Prostate gland (tissue), 2 donors: ENCODE results near the gene ZNF532.

Source experiments
- CTCF ChIP-seq, 4 experiments: fragments of 200-600 bp in 2 of 4; fragments of 450-650 bp in 2 of 4; sonication (generic) in 2 of 4; IDR thresholded peaks; 1 replicate in 3 of 4; 2 replicates in 1 of 4; pipeline ENCODE4 v1.5.1; 2016 to 2019; ENCODE audit warnings: antibody characterized with exemption in 4 of 4, mild to moderate bottlenecking in 2 of 4, moderate library complexity in 2 of 4
- POLR2A ChIP-seq: fragments of 450-650 bp; IDR thresholded peaks from one replicate; pipeline ENCODE4 v1.6.1; 2016; ENCODE audit warnings: antibody characterized with exemption, mild to moderate bottlenecking
- POLR2AphosphoS5 ChIP-seq: sonication (generic); formaldehyde crosslinking; IDR thresholded peaks from one replicate; pipeline ENCODE4 v1.6.1; 2017; ENCODE audit warnings: antibody characterized with exemption

- no peak for TF ChIP-seq CTCF (IDR thresholded peaks at IDR 0.05)
- TF ChIP-seq POLR2AphosphoS5 = no peak
- TF ChIP-seq POLR2A = no peak
These were observed 97.7 kb downstream of the ZNF532 start for GRCh38 chr18:58962336-58962735.
